ENCODE measurements around the gene LSS. TPM values are rescaled to one million over a fixed set of nuclear protein-coding genes. Genes with fewer than 3 reads are reported as not detected.

The LSS gene
- total RNA-seq, 1 experiment from 2014 or later, result 130 TPM

- ChIA-PET POLR2A (ENCODE audit: low non-redundant PET) (no interaction called here), CTCF (no interaction called here)
- intact Hi-C loops (cut with micrococcal nuclease; ENCODE audit: unreplicated experiment), result no loop called here
- H3K36me3 ChIP-seq (ENCODE audit: insufficient read depth, low read length, poor library complexity, severe bottlenecking), result no peaks in the 10 kb centered on the region
- no peak for DNase-seq (ENCODE audit: low spot score)
- no peaks in the 10 kb centered on the region for H3K27me3 ChIP-seq (replicated peaks; ENCODE audit: insufficient read depth, low read depth, low read length, poor library complexity)
- no peak overlapping the region for H3K27ac ChIP-seq (ENCODE audit: low read depth, low read length, poor library complexity, severe bottlenecking)
- no peak for TF ChIP-seq EZH2 (IDR thresholded peaks at IDR 0.05; ENCODE audit: borderline replicate concordance, low read depth, low read length, poor library complexity, severe bottlenecking)
- TF ChIP-seq, protein P1, sequence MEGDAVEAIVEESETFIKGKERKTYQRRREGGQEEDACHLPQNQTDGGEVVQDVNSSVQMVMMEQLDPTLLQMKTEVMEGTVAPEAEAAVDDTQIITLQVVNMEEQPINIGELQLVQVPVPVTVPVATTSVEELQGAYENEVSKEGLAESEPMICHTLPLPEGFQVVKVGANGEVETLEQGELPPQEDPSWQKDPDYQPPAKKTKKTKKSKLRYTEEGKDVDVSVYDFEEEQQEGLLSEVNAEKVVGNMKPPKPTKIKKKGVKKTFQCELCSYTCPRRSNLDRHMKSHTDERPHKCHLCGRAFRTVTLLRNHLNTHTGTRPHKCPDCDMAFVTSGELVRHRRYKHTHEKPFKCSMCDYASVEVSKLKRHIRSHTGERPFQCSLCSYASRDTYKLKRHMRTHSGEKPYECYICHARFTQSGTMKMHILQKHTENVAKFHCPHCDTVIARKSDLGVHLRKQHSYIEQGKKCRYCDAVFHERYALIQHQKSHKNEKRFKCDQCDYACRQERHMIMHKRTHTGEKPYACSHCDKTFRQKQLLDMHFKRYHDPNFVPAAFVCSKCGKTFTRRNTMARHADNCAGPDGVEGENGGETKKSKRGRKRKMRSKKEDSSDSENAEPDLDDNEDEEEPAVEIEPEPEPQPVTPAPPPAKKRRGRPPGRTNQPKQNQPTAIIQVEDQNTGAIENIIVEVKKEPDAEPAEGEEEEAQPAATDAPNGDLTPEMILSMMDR (conservative IDR thresholded peaks at IDR 0.05; ENCODE audit: low read depth, low read length), result no peak
- no peak overlapping the region for H3K4me3 ChIP-seq (ENCODE audit: low read depth, low read length, poor library complexity, severe bottlenecking)
- no peaks in the 10 kb centered on the region for H3K9me3 ChIP-seq (ENCODE audit: low read depth, low read length, poor library complexity, severe bottlenecking)
- H3K4me1 ChIP-seq (ENCODE audit: insufficient read depth, low read length, poor library complexity, severe bottlenecking), result peaks cover 7% of the 10 kb centered on the region
- no TSS peak for BruUV-seq (replicated peaks)
Measured at GRCh38 chr21:46138383-46138970, 90.1 kb downstream of the LSS start.

Other genes with a start within 250 kb of the LSS start
- 19.7 and 39.0 TPM in 2 replicates for gene COL6A1, start 247.0 kb downstream of the LSS start, total RNA-seq (2021)
- gene COL6A2, start 130.7 kb downstream of the LSS start, total RNA-seq (2021), result 15.0 and 29.0 TPM in 2 replicates
- 5.4 and 6.6 TPM in 2 replicates for gene FTCD, start 73.2 kb downstream of the LSS start, total RNA-seq (2021)
- 30.9 and 40.6 TPM in 2 replicates for gene SPATC1L, start 44.3 kb downstream of the LSS start, total RNA-seq (2021)
- gene MCM3AP, start 56.8 kb upstream of the LSS start, total RNA-seq (2021), result 121 and 125 TPM in 2 replicates
- gene YBEY, start 57.6 kb upstream of the LSS start, total RNA-seq (2021), result 18.8 and 24.2 TPM in 2 replicates
- 41.2 and 51.0 TPM in 2 replicates for gene C21orf58, start 95.1 kb upstream of the LSS start, total RNA-seq (2021)
- 66.4 and 73.7 TPM in 2 replicates for gene PCNT, start 95.4 kb upstream of the LSS start, total RNA-seq (2021)
- gene DIP2A, start 230.1 kb upstream of the LSS start, total RNA-seq (2021), result 37.3 and 45.7 TPM in 2 replicates